ENCODE results near the gene ADAM15.

ADAM15 gene

GRCh38 chr1:155083052-155083541, 32.0 kb downstream of the ADAM15 start:
- no peak for TF ChIP-seq ZNF274 (IDR thresholded peaks at IDR 0.05; ENCODE audit: low read depth, low read length)
- no peak overlapping the region for H3K4me3 ChIP-seq (ENCODE audit: low read length)

- H3K4me3 ChIP-seq (ENCODE audit: low read length) = no peak overlapping the region; the same call in 1 of the 2 replicates
- no peak for TF ChIP-seq ZNF274 (IDR thresholded peaks at IDR 0.05; ENCODE audit: low read depth, low read length)
Observed at GRCh38 chr1:155083865-155084721, 33.0 kb downstream of the ADAM15 start.

- peak overlapping the region; percentile 66; the same call in 1 of the 2 replicates for H3K4me3 ChIP-seq (ENCODE audit: low read length)
- TF ChIP-seq ZNF274 (IDR thresholded peaks at IDR 0.05; ENCODE audit: low read depth, low read length) = no peak
Observed at GRCh38 chr1:155084722-155085503, 33.8 kb downstream of the ADAM15 start.

GRCh38 chr1:155085504-155086127, 34.5 kb downstream of the ADAM15 start:
- TF ChIP-seq ZNF274 (IDR thresholded peaks at IDR 0.05; ENCODE audit: low read depth, low read length) = no peak
- peak overlapping the region; percentile 66; the same call in 1 of the 2 replicates for H3K4me3 ChIP-seq (ENCODE audit: low read length)

- no peak overlapping the region for H3K4me3 ChIP-seq (ENCODE audit: low read length)
- no peak for TF ChIP-seq ZNF274 (IDR thresholded peaks at IDR 0.05; ENCODE audit: low read depth, low read length)
Observed at GRCh38 chr1:155086128-155086741, 35.1 kb downstream of the ADAM15 start.

- H3K4me3 ChIP-seq (ENCODE audit: low read length) = no peak overlapping the region
- TF ChIP-seq ZNF274 (IDR thresholded peaks at IDR 0.05; ENCODE audit: low read depth, low read length) = no peak
Observed at GRCh38 chr1:155086856-155087535, 35.9 kb downstream of the ADAM15 start.

GRCh38 chr1:155091071-155092051, 40.2 kb downstream of the ADAM15 start:
- TF ChIP-seq ZNF274 (IDR thresholded peaks at IDR 0.05; ENCODE audit: low read depth, low read length) = no peak
- H3K4me3 ChIP-seq (ENCODE audit: low read length) = no peak overlapping the region

GRCh38 chr1:155092131-155092530, 41.0 kb downstream of the ADAM15 start:
- H3K4me3 ChIP-seq (ENCODE audit: low read length) = no peak overlapping the region
- no peak for TF ChIP-seq ZNF274 (IDR thresholded peaks at IDR 0.05; ENCODE audit: low read depth, low read length)

- H3K4me3 ChIP-seq (ENCODE audit: low read length) = no peak overlapping the region
- no peak for TF ChIP-seq ZNF274 (IDR thresholded peaks at IDR 0.05; ENCODE audit: low read depth, low read length)
Observed at GRCh38 chr1:155092641-155093040, 41.5 kb downstream of the ADAM15 start.

GRCh38 chr1:155093911-155094621, 43.0 kb downstream of the ADAM15 start:
- TF ChIP-seq ZNF274 (IDR thresholded peaks at IDR 0.05; ENCODE audit: low read depth, low read length) = no peak
- H3K4me3 ChIP-seq (ENCODE audit: low read length) = no peak overlapping the region

- H3K4me3 ChIP-seq (ENCODE audit: low read length) = no peak overlapping the region
- TF ChIP-seq ZNF274 (IDR thresholded peaks at IDR 0.05; ENCODE audit: low read depth, low read length) = no peak
Observed at GRCh38 chr1:155094622-155094948, 43.5 kb downstream of the ADAM15 start.

GRCh38 chr1:155099331-155099730, 48.2 kb downstream of the ADAM15 start:
- no peak overlapping the region for H3K4me3 ChIP-seq (ENCODE audit: low read length)
- no peak for TF ChIP-seq ZNF274 (IDR thresholded peaks at IDR 0.05; ENCODE audit: low read depth, low read length)

Measured in GM08714 (cell line).